ENCODE results near the gene CFDP1. TPM values are rescaled to one million over a fixed set of nuclear protein-coding genes. Genes with fewer than 3 reads are reported as not detected.

CFDP1 gene
- total RNA-seq, 1 experiment from 2014 or later, result 97.6 TPM

DNA sequence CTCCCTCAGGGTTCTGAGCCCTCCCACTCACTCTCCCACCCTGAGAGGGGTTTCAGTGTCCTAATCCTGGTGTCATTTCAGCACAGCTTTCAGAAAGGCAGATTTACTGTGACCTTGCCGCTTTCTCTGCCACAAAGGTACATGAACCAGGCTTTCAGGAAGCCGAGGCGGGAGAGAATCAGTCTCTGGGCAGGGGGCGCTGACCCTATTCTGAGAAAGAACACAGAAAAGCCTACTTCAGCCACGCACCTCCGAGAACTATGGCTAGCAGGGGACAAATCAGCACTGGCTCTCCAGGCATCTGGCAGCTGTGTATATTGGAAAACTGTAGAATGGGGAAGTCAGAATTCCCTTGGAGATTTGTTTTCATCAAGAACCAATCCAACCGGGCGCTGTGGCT, 124.1 kb downstream of the CFDP1 start:
- no TSS peak for BruUV-seq (replicated peaks)
- H3K36me3 ChIP-seq (ENCODE audit: insufficient read depth, low read length, poor library complexity, severe bottlenecking), result peaks cover 7% of the 10 kb centered on the region
- ChIA-PET CTCF (no interaction called here), POLR2A (ENCODE audit: low non-redundant PET) (no interaction called here)
- H3K9me3 ChIP-seq (ENCODE audit: low read depth, low read length, poor library complexity, severe bottlenecking), result no peaks in the 10 kb centered on the region
- TF ChIP-seq EZH2 (IDR thresholded peaks at IDR 0.05; ENCODE audit: borderline replicate concordance, low read depth, low read length, poor library complexity, severe bottlenecking), result no peak
- TF ChIP-seq, protein P1, sequence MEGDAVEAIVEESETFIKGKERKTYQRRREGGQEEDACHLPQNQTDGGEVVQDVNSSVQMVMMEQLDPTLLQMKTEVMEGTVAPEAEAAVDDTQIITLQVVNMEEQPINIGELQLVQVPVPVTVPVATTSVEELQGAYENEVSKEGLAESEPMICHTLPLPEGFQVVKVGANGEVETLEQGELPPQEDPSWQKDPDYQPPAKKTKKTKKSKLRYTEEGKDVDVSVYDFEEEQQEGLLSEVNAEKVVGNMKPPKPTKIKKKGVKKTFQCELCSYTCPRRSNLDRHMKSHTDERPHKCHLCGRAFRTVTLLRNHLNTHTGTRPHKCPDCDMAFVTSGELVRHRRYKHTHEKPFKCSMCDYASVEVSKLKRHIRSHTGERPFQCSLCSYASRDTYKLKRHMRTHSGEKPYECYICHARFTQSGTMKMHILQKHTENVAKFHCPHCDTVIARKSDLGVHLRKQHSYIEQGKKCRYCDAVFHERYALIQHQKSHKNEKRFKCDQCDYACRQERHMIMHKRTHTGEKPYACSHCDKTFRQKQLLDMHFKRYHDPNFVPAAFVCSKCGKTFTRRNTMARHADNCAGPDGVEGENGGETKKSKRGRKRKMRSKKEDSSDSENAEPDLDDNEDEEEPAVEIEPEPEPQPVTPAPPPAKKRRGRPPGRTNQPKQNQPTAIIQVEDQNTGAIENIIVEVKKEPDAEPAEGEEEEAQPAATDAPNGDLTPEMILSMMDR (conservative IDR thresholded peaks at IDR 0.05; ENCODE audit: low read depth, low read length), result no peak
- H3K4me3 ChIP-seq (ENCODE audit: low read depth, low read length, poor library complexity, severe bottlenecking), result no peak overlapping the region
- peaks cover 49% of the 10 kb centered on the region for H3K4me1 ChIP-seq (ENCODE audit: insufficient read depth, low read length, poor library complexity, severe bottlenecking)
- intact Hi-C loops (cut with micrococcal nuclease; ENCODE audit: unreplicated experiment), result no loop called here
- peak overlapping the region; percentile 61 for H3K27ac ChIP-seq (ENCODE audit: low read depth, low read length, poor library complexity, severe bottlenecking)
- H3K27me3 ChIP-seq (replicated peaks; ENCODE audit: insufficient read depth, low read depth, low read length, poor library complexity), result no peaks in the 10 kb centered on the region
- DNase-seq (ENCODE audit: low spot score), result no peak

DNA sequence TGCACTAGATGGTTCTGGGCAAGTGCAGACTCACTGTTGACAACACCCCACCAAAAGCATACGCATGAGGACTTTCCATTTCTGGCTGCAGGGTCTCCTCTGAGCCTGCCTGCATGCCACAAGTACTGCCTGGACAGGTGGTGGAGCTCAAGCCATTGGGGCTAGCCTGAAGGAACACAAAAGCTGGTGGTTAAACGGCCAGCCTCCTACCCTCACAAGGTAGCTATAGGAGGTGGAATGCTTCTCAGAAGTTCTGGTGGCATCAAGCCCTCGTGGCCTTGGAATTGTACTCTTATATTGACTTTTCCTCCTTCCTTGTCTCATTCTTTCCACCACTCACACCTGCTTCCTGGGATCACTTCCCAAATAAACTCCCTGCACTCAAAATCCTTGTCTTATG, 125.3 kb downstream of the CFDP1 start:
- Histone ChIP-seq H3K9me3 (ENCODE audit: low read depth, low read length, poor library complexity, severe bottlenecking) (no peaks in the 10 kb centered on the region), H3K27ac (ENCODE audit: low read depth, low read length, poor library complexity, severe bottlenecking) (peak overlapping the region; percentile 61), H3K27me3 (replicated peaks; ENCODE audit: insufficient read depth, low read depth, low read length, poor library complexity) (no peaks in the 10 kb centered on the region), H3K4me3 (ENCODE audit: low read depth, low read length, poor library complexity, severe bottlenecking) (no peak overlapping the region), H3K4me1 (ENCODE audit: insufficient read depth, low read length, poor library complexity, severe bottlenecking) (peaks cover 56% of the 10 kb centered on the region), H3K36me3 (ENCODE audit: insufficient read depth, low read length, poor library complexity, severe bottlenecking) (peaks cover 11% of the 10 kb centered on the region)
- ChIA-PET CTCF (no interaction called here), POLR2A (ENCODE audit: low non-redundant PET) (no interaction called here)
- no TSS peak for BruUV-seq (replicated peaks)
- intact Hi-C loops (cut with micrococcal nuclease; ENCODE audit: unreplicated experiment), result no loop called here
- TF ChIP-seq, protein P1 (conservative IDR thresholded peaks at IDR 0.05; ENCODE audit: low read depth, low read length), result no peak
- no peak for DNase-seq (ENCODE audit: low spot score)

DNA sequence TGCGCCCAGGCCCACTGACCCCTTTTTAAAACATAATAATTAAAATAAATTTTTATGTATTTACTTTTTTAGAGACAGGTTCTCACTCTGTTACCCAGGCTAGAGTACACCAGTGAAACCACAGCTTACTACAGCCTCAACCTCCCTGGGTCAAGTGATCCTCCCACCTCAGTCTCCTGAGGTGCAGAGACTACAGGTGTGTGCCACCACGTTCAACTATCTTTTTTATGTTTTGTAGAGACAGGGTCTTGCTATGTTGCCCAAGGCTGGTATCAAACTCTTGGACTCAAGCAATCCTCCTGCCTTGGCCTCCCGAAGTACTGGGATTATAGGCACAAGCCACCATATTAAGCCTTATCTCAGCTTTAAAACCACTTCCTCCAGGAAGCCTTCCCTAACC, 125.8 kb downstream of the CFDP1 start:
- H3K27me3 ChIP-seq (replicated peaks; ENCODE audit: insufficient read depth, low read depth, low read length, poor library complexity), result no peaks in the 10 kb centered on the region
- POLR2A ChIA-PET (ENCODE audit: low non-redundant PET), result no interaction called here
- H3K4me3 ChIP-seq (ENCODE audit: low read depth, low read length, poor library complexity, severe bottlenecking), result no peak overlapping the region
- no peak for DNase-seq (ENCODE audit: low spot score)
- BruUV-seq (replicated peaks), result no TSS peak
- intact Hi-C loops (cut with micrococcal nuclease; ENCODE audit: unreplicated experiment), result no loop called here
- peaks cover 12% of the 10 kb centered on the region for H3K36me3 ChIP-seq (ENCODE audit: insufficient read depth, low read length, poor library complexity, severe bottlenecking)
- H3K9me3 ChIP-seq (ENCODE audit: low read depth, low read length, poor library complexity, severe bottlenecking), result no peaks in the 10 kb centered on the region
- TF ChIP-seq, protein P1 (conservative IDR thresholded peaks at IDR 0.05; ENCODE audit: low read depth, low read length), result no peak
- no peak for TF ChIP-seq EZH2 (IDR thresholded peaks at IDR 0.05; ENCODE audit: borderline replicate concordance, low read depth, low read length, poor library complexity, severe bottlenecking)
- peaks cover 51% of the 10 kb centered on the region for H3K4me1 ChIP-seq (ENCODE audit: insufficient read depth, low read length, poor library complexity, severe bottlenecking)
- H3K27ac ChIP-seq (ENCODE audit: low read depth, low read length, poor library complexity, severe bottlenecking), result peak overlapping the region; percentile 61
- CTCF ChIA-PET, result no interaction called here
